OCI-LY1 (cell line): ENCODE data around the gene KDM4B.

Source experiments
- H2AFZ ChIP-seq: fragments of 200-600 bp; sonication (generic), shearing (Covaris generic); 2 replicates; pipeline ENCODE4 v1.6.0; 2014; ENCODE audit warnings: antibody characterized with exemption, mild to moderate bottlenecking, low read length
- H3F3A ChIP-seq: fragments of 200-600 bp; sonication (generic), shearing (Covaris generic); 2 replicates; pipeline ENCODE4 v1.6.0; 2014; ENCODE audit warnings: mild to moderate bottlenecking, antibody characterized with exemption, low read length, moderate library complexity; ENCODE audit not compliant: insufficient read depth
- H3K27ac ChIP-seq: fragments of 200-600 bp; sonication (generic); 2 replicates; pipeline ENCODE4 v1.5.1; 2014; ENCODE audit warnings: low read length, mixed run types, mild to moderate bottlenecking, low read depth; ENCODE audit not compliant: poor library complexity, severe bottlenecking
- H3K27me3 ChIP-seq: fragments of 200-600 bp; sonication (generic); 2 replicates; pipeline ENCODE4 v1.6.0; 2014; ENCODE audit warnings: antibody characterized with exemption, mild to moderate bottlenecking, low read length, moderate library complexity; ENCODE audit not compliant: insufficient read depth
- H3K36me3 ChIP-seq: fragments of 200-600 bp; sonication (generic); 2 replicates; pipeline ENCODE4 v1.6.1; 2014; ENCODE audit warnings: mild to moderate bottlenecking, antibody characterized with exemption, low read length, moderate library complexity, mixed read lengths; ENCODE audit not compliant: insufficient read depth
- H3K4me1 ChIP-seq: fragments of 200-600 bp; sonication (generic); 2 replicates; pipeline ENCODE4 v1.5.1; 2014; ENCODE audit warnings: mild to moderate bottlenecking, low read length, moderate library complexity; ENCODE audit not compliant: insufficient read depth, severe bottlenecking
- H3K4me2 ChIP-seq: fragments of 200-600 bp; sonication (generic), shearing (Covaris generic); 2 replicates; pipeline ENCODE4 v1.6.1; 2014; ENCODE audit warnings: low read length
- H3K4me3 ChIP-seq: fragments of 200-600 bp; sonication (generic); 2 replicates; pipeline ENCODE4 v1.5.1; 2014; ENCODE audit warnings: low read length, low read depth, mild to moderate bottlenecking, mixed read lengths; ENCODE audit not compliant: poor library complexity, severe bottlenecking
- H3K79me2 ChIP-seq: fragments of 200-600 bp; shearing (Covaris generic); 2 replicates; pipeline ENCODE4 v1.6.1; 2016; ENCODE audit warnings: mixed run types, low read length, mixed read lengths; ENCODE audit not compliant: insufficient read depth
- H3K9ac ChIP-seq: fragments of 200-600 bp; sonication (generic), shearing (Covaris generic); 2 replicates; pipeline ENCODE4 v1.6.1; 2014; ENCODE audit warnings: mild to moderate bottlenecking, low read length, mixed read lengths
- H3K9me2 ChIP-seq: fragments of 200-600 bp; sonication (generic), shearing (Covaris generic); 2 replicates; pipeline ENCODE4 v1.6.1; 2014; ENCODE audit warnings: low read depth, mild to moderate bottlenecking, low read length, mixed read lengths
- H3K9me3 ChIP-seq: fragments of 200-600 bp; shearing (Covaris generic); 2 replicates; pipeline ENCODE4 v1.6.1; 2014; ENCODE audit warnings: low read length, mixed read lengths
- H4K20me1 ChIP-seq: fragments of 200-600 bp; sonication (generic), shearing (Covaris generic); 2 replicates; pipeline ENCODE4 v1.6.0; 2016; ENCODE audit warnings: mild to moderate bottlenecking, low read length; ENCODE audit not compliant: insufficient read depth
- EZH2 ChIP-seq: fragments of 200-600 bp; sonication (generic), shearing (Covaris generic); IDR thresholded peaks from 2 replicates; pipeline ENCODE4 v1.8.0; 2017; ENCODE audit warnings: borderline replicate concordance, mixed run types, mild to moderate bottlenecking, antibody characterized with exemption, low read length, moderate library complexity, mixed read lengths
- TF ChIP-seq, protein P1 (sequence below): fragments of 200-600 bp; sonication (generic), shearing (Covaris generic); IDR thresholded peaks from 2 replicates; pipeline ENCODE4 v1.5.1; 2017; ENCODE audit warnings: mild to moderate bottlenecking, antibody characterized with exemption, low read length, moderate library complexity, mixed read lengths

Gene KDM4B

DNA sequence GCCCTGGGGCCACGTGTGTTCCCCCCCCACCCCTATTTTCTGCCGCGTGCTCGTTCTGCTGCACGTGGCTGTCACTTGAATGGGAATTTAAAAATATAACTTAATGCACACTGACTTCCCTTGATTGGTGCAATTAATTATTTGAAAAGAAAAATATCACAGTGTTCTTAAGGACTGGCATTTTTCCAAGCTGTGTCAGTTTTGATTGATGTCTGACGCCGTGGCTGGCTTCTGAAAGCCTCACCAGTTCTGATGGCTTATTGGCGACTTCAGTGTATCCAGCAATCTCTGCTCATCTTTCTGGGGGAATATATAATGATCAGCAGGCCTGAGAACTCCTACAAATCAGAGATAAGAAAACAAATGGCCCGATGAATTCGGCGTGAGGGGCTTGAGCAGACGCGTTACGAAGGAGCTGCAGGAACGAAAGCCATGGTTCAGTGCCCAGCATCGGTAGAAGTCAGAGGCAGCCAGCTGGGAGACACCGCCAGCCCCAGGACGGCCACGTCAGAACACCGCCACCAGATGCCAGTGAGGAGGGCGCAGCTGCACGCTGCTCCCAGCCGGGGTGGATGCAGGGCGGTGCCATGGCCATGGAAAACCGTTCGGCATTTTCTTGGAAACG, 111.2 kb downstream of the KDM4B start:
- no peaks in the 10 kb centered on the region for H3K9me3 ChIP-seq
- H3K79me2 ChIP-seq, result no peaks in the 10 kb centered on the region
- no peaks in the 10 kb centered on the region for H3K9me2 ChIP-seq
- H3K9ac ChIP-seq, result no peak overlapping the region
- H3K4me1 ChIP-seq, result no peaks in the 10 kb centered on the region
- H3K4me3 ChIP-seq, result no peak overlapping the region
- H3K27me3 ChIP-seq, result no peaks in the 10 kb centered on the region
- no peaks in the 10 kb centered on the region for H3F3A ChIP-seq
- H4K20me1 ChIP-seq, result no peaks in the 10 kb centered on the region
- no peak overlapping the region for H3K27ac ChIP-seq
- H3K4me2 ChIP-seq, result no peak overlapping the region
- H2AFZ ChIP-seq, result no peak overlapping the region
- H3K36me3 ChIP-seq, result peaks cover 17% of the 10 kb centered on the region; the same call in 1 of the 2 replicates
- TF ChIP-seq, protein P1, sequence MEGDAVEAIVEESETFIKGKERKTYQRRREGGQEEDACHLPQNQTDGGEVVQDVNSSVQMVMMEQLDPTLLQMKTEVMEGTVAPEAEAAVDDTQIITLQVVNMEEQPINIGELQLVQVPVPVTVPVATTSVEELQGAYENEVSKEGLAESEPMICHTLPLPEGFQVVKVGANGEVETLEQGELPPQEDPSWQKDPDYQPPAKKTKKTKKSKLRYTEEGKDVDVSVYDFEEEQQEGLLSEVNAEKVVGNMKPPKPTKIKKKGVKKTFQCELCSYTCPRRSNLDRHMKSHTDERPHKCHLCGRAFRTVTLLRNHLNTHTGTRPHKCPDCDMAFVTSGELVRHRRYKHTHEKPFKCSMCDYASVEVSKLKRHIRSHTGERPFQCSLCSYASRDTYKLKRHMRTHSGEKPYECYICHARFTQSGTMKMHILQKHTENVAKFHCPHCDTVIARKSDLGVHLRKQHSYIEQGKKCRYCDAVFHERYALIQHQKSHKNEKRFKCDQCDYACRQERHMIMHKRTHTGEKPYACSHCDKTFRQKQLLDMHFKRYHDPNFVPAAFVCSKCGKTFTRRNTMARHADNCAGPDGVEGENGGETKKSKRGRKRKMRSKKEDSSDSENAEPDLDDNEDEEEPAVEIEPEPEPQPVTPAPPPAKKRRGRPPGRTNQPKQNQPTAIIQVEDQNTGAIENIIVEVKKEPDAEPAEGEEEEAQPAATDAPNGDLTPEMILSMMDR, result no peak
- no peak for TF ChIP-seq EZH2

DNA sequence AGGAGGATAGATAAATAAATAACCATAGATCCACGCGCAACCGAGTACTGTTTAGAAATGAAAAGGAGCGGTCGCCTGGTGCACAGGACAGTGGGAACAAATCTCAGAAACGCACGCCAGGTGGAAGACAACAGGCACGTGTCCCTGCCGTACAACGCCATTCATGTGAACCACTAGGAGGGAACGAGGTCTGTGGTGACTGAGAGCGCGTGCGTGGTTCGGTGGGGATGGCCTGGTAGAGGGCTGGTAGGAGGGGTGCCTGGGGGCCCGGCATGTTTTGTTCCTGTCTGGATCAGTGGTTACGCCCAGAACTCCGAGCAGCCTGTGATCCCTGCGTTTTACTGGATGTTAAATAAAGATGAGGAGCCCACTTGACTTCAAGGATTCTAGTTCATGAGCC, 111.9 kb downstream of the KDM4B start:
- Histone ChIP-seq H3K27ac (no peak overlapping the region), H3F3A (no peaks in the 10 kb centered on the region), H3K4me3 (no peak overlapping the region), H3K9me2 (no peaks in the 10 kb centered on the region), H3K79me2 (no peaks in the 10 kb centered on the region), H3K4me1 (no peaks in the 10 kb centered on the region), H4K20me1 (no peaks in the 10 kb centered on the region), H3K9ac (no peak overlapping the region), H2AFZ (no peak overlapping the region), H3K9me3 (no peaks in the 10 kb centered on the region), H3K27me3 (no peaks in the 10 kb centered on the region), H3K4me2 (no peak overlapping the region), H3K36me3 (peaks cover 17% of the 10 kb centered on the region; the same call in 1 of the 2 replicates)
- TF ChIP-seq EZH2, result no peak
- TF ChIP-seq, protein P1, result no peak

DNA sequence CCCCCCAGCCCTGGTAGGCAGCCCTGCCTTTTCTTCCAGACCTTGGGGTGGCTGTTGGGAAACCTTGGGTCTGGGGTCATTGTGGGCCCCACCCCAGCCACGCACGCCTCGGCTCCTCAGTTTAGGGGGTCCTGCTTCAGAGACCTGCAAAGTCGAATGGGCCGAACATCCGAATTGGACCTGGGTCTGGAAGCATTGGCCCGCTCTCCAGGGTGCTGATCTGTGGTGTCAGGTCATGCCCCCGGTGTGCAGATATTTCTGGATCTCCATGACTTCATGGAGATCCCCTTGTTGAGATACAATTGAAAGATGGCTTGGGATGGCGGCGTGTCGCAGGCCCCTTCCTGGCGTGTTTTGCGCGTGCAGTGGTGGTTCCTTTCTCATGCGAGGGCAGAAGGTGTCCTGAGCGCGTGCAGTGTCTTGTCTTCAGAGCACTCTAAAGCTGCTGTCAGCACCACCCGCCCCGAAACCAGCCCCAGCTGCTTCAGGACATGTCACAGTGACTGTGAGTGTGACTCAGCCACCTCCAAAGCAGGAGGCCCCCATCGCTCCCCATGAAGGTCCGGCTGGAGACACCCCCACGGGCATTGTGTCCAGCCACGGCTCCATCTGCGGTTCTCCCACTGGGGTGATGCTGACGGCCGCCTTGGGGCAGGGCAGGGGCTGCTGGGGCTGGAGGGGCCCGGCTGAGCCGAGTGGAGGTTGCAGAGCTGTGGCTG, 112.7 kb downstream of the KDM4B start:
- Histone ChIP-seq H3F3A (no peaks in the 10 kb centered on the region), H3K9me3 (no peaks in the 10 kb centered on the region), H2AFZ (no peak overlapping the region), H3K27ac (no peak overlapping the region), H3K4me1 (no peaks in the 10 kb centered on the region), H3K9ac (no peak overlapping the region), H3K27me3 (no peaks in the 10 kb centered on the region), H4K20me1 (no peaks in the 10 kb centered on the region), H3K4me2 (no peak overlapping the region), H3K4me3 (no peak overlapping the region), H3K36me3 (peaks cover 22% of the 10 kb centered on the region; the same call in 1 of the 2 replicates), H3K79me2 (no peaks in the 10 kb centered on the region), H3K9me2 (no peaks in the 10 kb centered on the region)
- no peak for TF ChIP-seq EZH2
- TF ChIP-seq, protein P1, result no peak
